NCI-H524 (cell line): ENCODE results near the gene RASEF.

Source experiments
- DNase-seq, 2 experiments: peaks; one replicate each; lab custom pipeline; 2025; lab: John Stamatoyannopoulos, UW

Gene RASEF

DNA sequence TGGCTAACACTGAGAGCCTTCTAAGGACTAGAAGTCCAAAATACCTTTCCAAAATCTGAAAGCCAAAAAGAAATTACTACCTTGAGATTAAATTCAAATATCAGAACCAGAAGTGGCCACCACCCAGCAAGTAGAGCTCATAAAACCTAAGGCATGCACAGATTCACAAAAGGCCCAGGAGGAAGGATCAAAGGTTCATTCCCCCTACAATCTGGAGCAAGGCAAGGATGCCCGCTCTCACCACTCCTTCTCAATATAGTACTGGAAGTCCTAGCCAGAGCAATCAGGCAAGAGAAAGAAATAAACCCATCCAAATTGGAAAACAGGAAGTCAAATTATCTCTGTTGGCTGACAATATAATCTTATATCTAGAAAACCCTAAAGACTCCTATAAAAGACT lies 6.0 kb downstream of the RASEF start:
- DNase-seq = no peak

DNA sequence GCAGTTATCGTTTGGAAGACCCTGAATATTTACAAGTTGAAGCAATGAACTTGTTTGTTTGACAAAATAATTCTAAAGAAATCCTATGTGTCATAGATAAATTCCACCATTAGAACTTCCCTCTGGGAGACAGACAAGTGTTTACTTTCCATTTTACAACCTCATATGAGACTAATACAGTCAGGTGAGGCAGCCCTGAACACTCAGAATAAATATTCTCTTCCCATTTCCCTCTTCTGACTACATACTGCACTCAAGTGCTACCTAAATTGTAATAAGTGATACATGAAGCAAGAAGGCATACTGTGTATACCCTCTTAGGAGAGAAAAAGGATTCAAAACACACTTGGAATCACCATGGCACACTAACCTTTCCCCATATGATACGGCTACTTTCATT lies 6.8 kb downstream of the RASEF start:
- no peak for DNase-seq

DNA sequence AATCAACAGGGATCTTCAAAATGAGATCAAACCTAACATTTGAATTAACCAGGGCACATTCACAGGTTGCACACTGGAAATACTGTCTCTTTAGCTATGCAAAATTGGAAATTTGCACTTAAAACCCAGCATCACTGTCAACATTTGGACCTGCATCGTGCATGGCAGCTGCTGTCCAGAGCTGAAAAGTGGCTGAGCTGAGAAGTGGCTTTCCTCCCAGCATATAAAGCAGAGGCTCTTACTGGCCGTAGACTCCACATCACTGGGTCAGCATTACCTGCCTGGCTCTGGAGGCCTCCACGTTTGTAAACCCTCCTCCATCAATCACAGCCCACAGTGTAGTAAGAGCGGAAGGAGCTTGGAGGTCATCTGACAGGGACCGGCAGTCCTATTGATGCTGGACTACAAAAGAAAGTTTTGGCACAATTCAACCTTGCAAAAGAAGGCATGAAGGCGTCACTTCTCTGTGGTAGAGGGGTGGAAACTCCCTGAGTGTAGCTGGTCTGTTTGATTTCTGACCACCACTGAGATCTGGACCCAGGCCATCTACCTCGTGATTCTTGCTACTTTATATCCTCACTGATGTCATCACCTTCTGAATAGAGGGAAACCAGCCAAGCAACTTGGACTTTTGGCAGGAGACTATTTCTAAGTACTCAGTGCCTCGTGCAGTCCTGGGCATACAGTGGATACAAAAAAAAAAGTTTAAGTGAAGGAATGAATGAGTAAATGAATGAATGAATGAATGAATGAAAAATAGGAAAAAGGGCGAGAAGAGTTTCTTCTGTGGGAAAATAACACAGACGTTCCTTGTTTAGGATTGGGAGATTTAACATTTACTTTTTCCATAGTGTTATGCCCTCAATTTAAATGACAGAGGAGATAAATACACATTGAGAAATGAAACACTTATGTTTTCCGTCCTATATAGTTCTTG lies 14.8 kb downstream of the RASEF start:
- no peak for DNase-seq

DNA sequence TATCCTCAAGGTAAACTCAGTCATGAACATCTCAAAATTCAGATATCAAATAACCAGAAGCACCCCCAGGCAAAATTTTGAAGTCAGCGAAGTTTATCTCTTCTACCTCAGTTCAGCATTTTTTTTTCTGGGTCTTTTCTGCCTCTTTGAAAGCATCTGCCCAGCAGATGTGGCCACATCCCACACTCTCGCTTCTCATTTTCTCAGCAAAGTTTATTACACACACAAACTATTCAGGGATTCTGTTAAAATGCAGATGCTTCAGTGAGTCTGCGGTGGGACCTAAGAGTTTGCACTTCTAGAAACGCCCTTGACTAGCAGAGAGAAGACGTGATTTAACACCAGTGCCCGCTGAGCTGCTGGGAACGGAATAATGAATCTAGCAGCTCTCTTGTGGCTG lies 19.3 kb downstream of the RASEF start:
- no peak for DNase-seq

DNA sequence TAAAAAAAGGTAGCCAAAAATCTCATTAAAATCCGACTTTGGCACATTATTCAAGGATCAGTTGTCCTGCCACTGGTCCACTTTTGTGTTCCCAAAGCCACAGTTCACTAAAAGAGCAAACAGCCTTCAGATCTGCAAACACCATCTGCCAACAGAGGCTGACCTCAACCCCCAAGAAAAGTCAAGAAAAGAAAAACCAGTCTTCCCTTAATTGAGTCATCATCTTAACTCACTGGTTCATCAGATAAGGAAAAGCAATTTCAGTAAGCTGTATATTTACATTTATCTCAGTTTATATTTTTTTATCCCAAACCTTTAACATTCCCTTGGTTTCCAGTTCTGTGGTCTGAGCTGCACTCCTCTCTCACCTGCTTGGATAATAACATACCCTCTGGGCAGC lies 21.2 kb downstream of the RASEF start:
- no peak for DNase-seq

DNA sequence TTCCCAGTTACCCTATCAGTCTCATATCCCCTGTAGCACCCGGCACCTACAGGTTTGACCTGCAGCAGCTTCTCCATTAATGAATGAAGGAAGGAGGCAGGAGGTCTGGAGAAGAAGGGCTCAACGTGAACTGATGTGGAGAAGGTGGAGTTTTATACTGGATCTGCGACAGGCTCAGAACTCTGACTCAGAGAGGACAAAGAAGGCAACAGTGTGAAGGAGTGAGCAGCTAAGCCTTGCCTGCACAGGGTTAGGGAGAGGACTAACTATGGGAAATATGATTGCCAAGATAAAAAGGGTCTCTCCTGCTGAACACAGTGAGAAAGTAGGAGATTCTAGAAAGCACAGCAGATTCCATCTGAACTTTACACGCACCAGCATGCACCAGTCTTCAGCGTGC lies 23.6 kb downstream of the RASEF start:
- DNase-seq = no peak

DNA sequence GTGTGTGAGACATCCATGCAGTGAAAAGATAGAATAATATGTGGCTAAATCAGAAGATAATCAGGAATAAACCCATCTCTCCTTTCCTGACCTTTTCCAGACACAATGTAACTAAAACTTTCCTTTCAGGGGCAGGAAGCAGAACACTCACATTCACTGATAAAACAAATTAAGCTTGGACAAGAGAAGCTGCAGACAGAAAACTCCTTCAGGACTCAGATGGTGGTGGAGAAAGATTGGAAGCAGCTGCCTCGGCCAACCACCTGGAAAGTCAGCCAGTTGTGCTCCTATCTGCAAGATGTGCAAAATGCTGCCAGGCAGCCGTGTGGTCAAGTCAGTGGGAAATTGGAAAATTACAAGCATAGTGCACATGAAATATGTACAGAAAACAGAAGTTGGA lies 26.9 kb downstream of the RASEF start:
- no peak for DNase-seq

DNA sequence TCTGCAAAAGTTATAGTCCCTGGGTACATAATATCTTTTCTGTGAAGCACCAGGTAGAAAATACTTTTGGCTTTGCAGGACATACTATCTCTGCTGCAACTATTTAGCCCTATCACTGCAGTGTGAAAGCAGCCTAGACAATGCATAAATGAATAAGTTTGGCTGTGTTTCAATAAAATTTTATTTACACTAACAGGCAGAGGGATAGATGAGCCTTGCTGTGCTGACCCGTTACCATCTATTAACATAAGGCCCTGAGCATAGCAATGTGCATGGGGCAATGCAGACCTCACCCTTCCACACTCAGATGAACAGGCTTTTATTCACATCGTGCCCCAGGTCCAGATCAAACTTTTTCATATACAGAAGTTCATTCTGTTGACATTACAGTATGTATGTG lies 27.8 kb downstream of the RASEF start:
- no peak for DNase-seq

DNA sequence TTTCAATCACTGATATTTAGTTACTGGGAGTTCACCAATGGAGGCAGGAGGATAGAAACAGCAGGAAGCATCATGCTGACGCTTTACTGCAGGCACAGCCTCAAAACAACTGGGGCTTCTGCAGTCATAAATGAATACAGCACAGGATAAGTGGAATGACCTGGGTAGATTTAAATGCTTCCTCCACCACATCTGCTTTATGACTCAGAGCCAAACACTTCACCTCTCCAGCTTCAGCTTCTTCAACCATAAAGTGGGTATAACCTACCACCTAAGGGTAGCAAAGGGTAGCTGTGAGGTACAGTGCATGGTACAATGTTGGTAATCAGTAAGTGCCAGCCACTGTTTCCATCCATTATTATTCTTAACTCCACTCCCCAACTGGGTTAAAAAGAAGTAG lies 28.4 kb downstream of the RASEF start:
- DNase-seq = no peak

DNA sequence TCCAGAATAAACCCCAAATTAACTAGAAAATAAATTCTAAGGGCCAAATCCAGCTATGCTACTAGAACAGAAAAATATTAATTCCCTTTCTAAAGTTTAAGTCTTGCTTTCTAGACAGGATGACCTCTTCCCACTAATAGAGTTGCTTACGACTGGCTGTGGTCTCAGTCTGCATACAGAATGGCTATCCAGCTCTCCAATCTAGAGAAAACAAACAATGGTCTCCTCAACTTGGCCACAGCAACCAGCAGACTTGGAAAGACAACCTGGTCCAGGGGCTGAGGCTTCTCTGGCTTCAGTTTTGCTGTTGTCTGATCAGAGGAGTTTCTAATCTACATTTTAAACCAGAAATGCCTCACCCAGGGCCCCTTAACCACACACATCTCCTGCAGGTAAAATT lies 28.9 kb downstream of the RASEF start:
- no peak for DNase-seq

DNA sequence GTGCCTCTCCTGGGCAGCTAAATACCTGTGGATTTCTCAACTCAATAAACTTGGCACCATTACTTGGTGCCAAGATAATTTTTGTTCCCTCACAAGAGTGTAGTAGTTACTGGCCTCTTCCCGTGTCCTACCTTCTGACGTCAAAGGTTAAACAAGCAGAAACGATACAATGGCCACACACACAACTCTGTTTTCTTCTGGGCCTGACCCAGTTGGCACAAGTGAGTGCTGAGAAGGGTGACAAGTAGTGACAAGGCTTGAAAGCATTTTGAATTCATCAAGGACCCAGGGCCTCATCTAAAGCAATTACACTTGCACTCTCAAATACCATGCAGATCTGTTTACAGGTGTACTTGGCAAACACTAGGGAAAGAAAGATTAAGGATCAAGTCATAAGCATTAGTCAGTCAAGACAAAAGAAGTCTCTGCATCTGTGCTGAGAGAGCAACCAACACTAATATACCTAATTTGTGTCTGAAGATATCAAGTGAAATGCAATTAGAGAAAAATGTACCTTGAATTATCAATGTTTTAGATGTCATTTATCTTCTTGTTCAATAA lies 30.8 kb downstream of the RASEF start:
- DNase-seq = no peak

DNA sequence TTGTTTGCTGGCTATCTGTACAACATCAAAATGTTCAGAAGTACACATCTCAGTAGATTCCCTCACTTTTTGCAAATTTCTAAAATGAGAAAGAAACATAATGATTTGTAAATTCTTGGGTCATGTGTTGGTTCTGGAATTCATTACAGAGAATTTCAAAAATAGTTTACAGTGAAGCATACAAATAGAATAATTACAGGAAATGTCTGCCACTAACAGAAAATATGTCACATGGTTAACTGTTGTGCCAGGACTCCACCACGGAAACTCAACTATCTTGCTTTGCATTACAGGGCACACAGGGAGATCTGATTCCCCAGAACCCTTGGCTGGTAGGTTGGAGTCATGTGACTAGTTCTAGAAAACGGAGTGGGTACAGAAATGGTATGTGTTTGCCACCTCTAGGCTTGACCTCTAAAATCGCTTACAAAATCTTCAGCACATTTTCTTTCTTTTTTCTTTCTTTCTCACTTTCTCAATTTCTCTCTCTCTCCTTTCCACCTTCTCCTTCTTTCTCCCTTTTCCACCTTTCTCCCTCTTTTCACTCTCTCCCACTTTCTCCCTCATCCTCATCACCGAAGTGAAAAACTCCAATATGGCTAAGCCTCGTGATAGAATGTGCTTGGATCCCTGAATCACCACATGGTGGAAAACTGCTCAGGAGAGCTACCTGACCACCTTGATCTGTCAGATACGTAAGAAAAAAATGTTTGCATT lies 32.4 kb downstream of the RASEF start:
- DNase-seq = no peak

DNA sequence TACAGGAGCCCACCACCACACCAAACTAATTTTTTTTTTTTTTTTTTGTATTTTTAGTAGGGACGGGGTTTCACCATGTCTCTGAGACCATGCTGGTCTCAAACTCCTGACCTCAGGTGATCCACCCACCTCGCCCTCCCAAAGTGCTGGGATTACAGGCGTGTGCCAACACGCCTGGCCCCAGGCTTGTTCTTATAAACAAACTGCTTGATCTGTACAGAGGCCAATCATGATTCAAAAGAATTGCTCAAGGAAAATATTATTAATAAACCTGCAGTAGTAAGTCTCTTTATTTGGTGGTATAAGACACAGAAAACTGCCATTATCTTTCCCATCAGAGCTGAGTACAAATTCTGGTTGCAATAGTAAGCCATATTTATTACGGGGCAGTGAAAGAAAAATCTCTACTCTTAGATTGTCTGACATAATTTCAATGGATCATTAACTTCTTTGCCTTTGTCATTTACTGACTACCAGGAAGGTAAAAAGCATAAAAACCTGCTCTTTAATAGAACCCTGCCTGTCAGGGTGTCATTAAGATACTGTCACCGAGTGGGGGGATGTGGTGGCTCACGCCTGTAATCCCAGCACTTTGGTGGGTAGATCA lies 33.3 kb downstream of the RASEF start:
- DNase-seq = no peak

DNA sequence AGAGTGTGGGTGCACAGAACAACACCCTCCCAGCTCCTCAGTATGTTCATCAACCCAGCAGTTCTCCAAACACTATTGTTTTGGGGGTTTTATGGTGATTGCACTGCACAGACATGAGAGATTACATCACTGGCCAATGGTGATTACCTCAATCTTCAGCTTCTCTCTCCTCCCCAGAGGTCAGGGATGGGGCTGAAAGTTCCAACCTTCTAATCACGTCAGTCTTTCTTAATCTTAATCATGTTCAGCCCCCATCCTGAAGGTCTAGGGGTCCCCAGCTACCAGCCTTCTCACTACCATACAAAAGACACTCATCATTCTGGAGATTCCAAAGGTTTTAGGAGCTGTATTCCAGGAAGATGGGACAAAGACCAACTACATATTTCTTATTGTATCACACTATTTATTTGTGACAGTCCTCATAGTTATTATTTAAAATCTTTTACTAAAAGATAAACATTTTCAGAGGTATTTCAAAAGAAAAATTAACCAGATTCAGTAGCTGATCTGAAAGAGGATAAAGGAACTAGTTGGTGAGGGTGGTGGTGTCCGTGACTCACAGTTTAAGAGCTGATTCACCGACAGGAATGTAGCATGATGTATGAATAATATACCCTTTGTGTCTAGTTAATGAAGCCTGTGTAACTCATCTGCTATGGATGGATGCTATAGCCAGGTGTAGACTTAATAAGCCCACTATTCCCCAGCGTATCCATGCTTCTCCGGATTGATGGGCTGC lies 35.6 kb downstream of the RASEF start:
- no peak for DNase-seq

DNA sequence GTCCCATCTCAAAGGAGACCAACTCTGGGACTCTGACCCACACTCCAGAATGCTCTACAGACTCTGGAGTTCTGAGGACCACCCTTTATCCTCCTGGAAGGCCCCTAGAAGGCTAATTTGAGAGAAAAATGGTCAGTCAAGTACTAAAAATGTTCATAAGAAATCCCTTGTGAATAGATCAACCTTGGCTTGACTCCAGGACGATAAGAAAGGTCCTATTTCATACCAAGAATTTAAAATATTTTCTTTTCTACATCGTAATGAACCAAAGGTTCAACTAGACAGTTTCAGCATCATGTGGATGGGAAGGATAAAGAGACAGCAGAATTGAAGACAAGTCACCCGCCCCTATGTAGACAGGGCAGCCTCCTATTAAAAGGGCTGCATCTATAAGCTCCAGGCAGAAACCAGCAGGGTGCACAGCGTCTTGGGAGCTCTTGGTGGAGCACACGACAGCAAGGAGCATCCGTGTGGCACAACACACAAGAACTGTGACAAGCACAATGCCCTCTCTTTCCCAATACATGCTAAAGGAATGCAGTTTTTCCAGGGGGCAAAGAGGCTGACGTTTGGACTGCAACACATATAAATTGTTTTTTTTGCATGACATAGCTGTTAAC lies 38.3 kb downstream of the RASEF start:
- no peak for DNase-seq

DNA sequence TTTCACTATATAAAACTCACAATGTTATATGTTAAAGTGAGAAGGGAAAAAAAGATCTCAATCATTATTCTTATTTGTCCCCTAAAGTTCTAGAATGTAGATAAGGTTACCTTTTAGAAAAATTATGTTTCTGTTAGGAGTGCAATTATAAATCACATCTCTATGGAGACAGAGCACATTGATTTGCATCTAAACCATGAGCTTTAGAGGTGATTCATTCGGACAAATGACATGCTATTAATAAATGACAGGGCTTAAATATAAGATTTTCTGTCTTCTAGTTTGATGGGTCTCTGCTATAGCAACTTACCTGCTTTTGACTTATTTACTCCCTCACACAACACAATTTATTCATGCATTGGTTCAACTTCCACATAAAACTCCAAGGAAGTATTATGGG lies 39.8 kb downstream of the RASEF start:
- DNase-seq = no peak

DNA sequence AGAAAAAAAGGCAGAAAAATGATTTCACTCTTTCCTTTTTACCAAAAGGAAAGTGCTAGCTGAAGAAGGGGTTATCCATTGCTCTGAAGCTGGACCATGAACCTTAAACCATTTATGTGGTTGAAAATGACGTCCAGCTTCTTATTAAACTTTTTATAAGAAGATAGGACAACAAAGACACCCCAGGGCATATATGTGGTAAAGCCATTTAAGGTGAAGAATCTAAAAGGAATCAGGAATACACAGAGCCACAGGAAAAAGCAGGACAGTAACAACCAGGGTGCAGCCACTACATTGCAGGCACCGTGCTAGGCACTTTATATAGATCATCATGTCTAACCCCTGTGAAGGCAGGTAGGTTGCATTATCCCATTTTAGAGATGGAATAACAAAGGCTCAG lies 42.1 kb downstream of the RASEF start:
- no peak for DNase-seq

DNA sequence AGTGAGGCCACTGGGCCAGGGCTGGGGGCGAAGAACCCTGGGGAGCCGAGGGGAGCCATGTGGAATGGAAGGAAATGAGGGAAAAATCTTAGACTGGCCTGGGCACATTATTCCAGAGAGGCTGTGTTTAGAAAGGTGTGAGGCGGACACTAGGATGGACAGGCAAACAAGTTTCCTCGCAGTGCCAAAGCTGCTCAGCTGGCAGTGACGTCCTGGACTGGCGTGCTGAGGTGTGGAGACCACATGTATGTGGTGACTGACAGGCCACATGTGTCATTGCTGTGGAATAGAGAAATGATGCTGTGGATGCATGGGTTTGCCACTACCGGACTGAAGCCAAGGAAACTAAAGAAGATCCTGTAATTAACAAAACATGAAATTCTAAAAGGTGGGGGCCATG lies 42.6 kb downstream of the RASEF start:
- no peak for DNase-seq

DNA sequence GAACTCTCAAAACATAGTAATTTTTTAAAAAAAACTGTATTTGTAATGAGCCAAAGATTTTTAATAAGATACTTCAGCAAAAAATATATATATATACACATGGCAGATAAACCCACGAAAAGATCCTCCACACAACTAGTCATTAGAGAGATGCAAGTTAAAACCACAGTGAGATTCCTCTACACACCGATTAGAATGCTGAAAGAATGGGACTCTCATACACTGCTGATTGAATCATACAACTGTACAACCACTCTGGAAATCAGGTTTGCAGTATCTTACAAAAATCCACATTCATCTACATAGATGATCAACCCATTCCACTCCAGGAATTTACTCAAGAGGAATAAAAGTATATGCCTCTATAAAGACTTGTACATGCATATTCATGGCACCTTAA lies 43.7 kb downstream of the RASEF start:
- DNase-seq = no peak

DNA sequence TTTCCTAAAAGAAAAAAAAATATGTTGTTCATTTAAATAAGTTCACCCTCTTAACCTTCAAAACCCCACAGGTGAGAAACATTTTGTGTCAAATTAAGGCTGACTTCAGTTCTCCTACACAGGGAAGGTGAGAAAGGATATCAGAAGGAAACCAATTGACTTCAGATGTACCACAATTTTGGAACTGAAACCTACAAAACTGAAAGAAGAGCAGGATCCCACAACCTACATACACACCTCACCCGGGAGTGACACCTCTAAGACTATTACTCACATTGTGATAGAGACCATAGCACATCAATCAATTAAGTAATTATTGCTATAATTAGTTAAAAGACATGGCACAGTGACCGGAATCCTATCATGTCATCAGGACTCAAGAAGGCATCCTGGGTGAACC lies 47.0 kb downstream of the RASEF start:
- DNase-seq = no peak

DNA sequence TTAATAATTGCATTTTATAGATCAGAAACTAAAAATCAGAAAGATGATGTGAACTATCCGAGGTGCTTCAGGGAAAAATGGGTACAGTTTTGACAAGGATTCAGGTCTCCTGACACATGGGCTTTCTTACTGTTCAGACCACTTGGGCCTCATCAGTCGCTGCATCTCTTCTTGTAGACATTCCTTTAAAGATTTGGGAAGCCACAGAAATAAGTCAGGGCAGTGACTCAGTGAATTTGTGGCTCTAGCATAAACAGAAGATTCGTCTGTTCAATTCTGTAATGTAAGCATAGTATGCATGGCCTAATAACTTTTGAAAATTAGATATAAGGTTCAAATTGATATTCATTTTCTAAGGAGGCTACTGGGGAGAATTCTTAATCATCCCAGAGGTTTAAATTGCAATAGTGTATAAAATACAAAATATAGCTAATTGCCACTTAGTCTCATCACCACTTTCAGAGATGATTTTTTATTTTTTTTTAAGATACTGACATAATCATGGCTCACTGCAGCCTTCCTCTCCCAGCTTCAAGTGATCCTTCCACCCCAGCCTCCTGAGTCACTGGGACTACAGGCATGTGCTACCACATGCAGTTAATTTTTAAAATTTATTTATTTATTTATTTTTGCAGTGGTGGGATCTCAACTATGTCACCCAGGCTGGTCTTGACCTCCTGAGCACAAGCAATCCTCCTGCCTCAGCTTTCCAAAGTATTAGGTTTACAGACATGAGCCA lies 48.9 kb downstream of the RASEF start:
- no peak for DNase-seq
